ENCODE measurements around the gene BDNF.

BDNF gene

DNA sequence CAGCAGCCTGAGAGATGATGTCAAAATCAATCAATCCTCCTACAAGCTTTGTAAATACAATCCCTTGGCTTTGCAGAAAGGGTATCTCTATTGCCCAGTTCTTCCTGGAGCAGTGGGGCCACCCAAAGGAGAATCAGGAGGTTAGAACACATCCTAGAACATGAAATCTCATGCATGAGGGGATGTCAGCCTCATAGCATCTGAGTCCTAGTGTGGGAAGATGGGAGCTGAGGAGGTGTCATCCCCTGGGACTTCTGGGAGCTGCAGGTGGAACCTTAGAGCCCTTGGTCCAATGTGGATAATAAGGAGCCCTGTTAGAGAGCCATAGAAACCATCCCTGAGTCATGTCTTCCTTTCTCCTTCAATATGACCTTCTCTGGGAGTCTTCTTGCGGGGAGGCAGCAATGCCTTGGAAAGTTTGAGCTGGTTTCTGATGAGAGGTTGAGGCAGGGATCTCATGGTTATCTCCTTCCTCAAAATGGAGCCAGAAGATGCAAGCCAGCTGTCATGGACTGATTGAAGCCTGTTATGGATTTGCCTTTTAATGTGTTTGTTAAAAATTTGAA lies 74.8 kb downstream of the BDNF start:
- no peak for DNase-seq

DNA sequence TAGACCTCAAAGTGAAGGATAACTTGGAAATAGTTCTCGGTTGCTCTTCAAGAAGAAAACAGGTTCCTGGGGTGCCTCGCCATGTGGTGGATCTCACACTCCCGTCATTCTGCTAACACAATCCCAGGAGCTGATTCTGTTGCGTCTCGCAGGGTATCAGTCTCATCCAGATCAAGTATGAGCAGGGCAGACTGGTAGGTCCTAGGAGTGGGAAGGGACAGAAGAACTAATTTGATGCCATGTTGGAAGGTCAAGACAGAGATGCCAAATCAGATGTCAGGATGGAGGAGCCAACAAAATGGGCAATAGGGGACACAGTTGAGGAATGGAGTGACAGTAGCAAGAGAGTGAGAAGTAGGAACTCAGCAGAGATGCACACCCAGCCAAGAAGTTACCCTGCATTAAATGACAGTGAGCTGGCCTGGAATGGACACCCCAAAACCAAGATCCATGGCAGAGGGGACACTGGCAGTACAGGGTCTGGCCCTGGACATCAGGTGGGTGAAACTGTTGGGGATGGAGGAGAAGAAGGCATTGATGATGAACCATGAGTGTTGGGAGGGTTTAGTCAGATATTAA lies 76.2 kb downstream of the BDNF start:
- DNase-seq = no peak

- DNase-seq = no peak
Measured at GRCh38 chr11:27622541-27623300, 77.5 kb downstream of the BDNF start.

DNA sequence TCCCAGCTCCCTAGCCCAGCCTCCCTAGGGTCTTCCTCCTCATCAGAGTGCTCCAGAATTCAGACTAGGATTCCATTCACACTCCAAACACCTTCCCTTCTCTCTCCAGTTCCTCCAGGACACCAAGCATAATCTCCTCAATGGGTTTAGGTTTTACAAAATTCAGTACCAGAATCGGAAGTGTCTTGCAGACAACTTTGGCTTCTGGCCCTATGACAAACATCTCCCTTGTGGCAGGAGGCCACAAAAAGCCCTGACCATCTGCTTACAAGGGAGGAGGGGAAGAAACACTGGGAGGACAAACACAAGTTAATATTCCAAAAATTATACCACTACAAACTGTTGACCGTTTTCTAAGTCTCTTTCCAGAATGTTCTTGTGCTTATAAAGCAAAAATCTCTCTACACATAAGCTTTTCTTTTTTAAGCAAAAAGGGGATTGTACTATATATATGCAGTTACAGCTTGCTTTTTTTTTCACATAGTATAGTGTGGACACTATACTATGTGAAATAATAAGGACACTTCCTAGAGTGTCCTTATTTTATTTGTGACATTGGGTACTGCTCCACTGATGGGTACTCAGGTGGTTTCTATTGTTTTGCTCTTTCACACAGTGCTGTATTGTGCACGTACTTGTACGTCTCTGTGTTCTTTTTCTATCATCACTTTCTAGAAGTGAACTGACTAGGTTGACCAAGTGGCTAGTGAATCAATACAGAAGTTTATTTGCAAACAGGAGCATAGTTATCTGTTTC lies 78.7 kb downstream of the BDNF start:
- no peak for DNase-seq

DNA sequence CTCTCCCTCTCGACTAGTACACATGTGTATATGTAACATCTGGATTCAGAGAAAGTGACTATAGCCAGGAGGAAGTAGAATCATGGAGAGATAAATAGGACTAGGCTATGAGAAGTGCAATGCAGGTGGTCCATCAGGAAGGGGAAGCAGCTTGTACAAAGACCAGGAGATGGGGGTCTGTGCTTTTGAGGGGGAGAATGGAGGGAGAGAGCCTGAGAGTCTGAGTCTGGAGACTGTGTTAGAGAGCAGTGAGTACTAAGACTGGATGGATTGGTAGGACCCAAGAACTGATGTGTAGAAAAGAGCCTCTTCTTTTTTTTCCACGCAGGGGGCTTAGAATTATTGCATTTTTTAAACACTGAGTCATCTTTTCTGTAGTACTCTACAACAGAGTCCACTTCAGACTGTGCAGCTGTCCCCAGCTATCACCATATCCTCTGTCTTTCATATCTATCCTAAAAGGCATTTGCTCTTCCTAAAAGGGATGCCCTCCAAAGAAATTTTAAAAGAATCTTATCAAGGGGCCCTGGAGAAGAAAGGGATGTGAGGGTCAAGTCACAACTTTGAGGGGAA lies 80.4 kb downstream of the BDNF start:
- DNase-seq = no peak

- DNase-seq = no peak
Measured at GRCh38 chr11:27619039-27619574, 81.1 kb downstream of the BDNF start.

- no peak for DNase-seq
Measured at GRCh38 chr11:27618281-27618915, 81.9 kb downstream of the BDNF start.

DNA sequence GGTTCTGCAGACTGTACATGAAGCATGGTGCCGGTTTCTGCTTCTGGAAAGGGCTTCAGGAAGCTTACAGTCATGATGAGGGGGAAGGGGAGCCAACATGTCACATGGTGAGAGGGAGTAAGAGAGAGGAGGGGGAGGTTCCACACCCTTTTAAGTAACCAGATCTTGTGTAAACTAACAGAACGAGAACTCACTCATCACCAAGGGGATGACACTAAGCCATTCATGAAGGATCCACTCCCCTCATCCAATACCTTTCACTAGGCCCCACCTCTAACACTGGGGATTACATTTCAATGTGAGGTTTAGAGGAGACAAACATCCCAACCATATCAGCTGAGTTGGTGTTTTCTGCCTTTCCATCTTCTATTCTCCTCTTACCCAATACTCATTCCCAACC lies 83.5 kb downstream of the BDNF start:
- DNase-seq = no peak

DNA sequence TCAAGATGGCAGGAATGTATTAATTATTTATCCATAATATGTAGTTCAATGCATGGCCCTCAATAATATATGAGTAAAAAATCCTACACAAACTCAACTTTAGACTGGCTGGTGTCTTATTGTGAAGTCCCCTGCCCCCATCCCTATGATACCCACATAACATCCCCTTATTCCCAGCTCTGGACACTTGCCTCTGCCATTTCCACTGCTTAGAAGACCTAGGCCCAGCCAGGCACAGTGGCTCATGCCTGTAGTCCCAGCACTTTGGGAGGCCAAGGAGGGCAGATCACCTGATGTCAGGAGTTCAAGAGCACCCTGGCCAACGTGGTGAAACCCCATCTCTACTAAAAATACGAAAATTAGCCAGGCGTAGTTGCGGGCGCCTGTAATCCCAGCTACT lies 84.4 kb downstream of the BDNF start:
- no peak for DNase-seq

DNA sequence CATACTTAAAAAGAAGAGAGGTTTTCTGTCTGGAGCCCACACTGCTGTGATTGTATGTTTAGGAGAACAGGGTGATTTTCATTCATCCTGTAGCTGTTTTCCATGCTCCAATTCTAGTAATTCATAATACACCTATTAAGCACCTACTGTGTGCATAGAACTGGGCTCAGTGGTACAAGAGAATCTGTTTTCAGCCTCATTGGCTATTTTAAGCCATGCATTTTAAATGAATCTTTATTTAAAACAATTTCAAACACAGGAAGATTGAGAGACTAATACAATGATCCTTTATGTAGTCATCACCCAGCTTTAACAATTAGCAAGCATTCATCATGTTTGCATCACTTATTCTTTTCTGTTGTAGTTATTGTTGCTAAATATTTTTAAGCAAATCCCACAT lies 86.2 kb downstream of the BDNF start:
- no peak for DNase-seq

DNA sequence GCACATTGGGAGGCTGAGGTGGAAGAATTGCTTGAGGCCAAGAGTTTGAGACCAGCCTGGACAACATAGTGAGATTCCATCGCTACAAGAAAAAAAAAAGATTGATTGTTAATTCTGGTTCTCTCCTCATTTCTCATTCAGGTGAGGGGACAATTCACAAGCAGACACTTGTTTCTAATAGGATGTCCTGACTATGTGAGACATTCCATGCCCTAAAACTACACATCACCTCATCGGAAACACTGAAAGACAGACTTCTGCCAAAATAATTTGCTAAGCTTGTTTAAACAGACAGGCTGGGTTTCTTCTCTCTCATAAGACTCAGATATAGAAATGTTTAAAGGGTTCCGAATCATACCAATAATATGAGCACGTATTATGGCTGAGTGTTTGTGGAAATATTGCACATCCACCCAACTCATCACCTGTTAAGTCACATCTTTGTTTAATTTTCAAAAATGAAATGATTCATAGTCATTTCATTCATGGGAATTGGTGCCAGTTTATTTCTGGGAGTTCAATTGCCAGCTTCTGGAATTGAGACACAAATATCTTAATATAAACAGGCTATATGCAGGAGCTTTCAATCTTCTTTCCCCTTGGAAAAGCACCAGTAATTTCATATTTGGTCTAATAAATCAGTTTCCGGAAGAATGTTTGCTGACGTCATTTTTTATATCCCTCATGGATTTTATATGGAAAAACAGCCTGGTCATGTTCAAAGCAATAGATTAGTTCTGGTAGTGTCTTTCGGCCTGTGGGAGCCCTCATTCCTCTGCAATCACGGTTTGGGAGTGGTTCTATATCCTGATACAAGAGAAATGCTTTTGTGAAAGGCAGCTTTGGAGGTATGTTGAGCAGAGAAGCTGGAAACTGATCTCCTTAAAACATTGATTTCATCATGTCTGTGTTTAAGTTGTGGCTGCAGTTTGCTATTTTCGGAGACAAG lies 87.0 kb downstream of the BDNF start:
- DNase-seq = no peak

DNA sequence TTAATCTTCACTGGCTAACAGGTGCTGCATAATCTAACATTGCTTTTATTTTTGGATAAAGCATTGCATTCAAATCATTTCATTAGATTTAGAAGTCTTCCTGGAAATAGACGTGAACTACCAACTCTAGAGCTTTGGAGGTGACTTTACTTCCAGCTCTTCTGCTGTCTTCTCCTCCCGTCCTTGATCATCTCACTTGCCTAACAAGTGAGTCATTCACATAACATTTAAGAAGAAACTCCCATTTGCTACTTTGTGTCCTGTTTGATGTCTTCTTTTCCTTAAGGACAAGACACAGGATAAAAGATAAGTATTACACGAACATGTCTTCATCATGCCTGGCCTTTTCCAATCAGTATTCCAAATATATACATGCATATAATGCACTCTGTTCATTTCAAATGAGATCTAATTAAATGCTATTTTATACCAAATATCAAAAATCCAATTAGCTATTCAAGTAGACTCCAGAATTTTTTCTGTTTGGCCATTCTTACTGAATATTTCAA lies 88.3 kb downstream of the BDNF start:
- no peak for DNase-seq

- DNase-seq = no peak
Measured at GRCh38 chr11:27611390-27611789, 88.9 kb downstream of the BDNF start.

- DNase-seq = no peak
Measured at GRCh38 chr11:27610946-27611345, 89.3 kb downstream of the BDNF start.

GRCh38 chr11:27610280-27610679 lies 90.0 kb downstream of the BDNF start:
- DNase-seq = no peak

DNA sequence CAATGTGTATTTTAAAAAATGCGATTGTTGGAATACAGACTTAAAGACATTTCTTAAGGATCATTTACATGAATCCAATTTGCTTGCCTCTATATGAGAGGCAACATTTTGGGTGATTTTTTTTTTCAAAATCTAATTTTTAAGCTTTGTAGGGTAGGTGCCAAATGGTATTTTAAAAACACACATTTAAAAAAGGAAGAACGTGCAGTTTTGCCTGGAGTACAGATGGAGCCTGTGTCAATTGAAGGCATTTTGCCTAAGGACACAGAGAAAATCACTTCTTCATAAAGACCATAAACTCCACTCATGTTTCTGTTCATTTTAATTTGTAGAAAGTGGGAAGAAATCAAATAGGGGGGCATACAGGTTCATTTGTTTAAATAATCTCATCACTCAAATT lies 91.3 kb downstream of the BDNF start:
- no peak for DNase-seq

- DNase-seq = no peak
Measured at GRCh38 chr11:27605422-27605821, 94.8 kb downstream of the BDNF start.

All from NK-92 treated with Interleukin-12 subunit alpha and Interleukin-12 subunit beta, amount 100 ng/mL, for 24 hours (cell line).